Measurements from ENCODE around the gene ZNF655. TPM values are rescaled to one million over a fixed set of nuclear protein-coding genes. Genes with fewer than 3 reads are reported as not detected.
A peak's percentile ranks its signal among the peaks of the same experiment; 100 is the strongest.

ZNF655 gene, protein sequence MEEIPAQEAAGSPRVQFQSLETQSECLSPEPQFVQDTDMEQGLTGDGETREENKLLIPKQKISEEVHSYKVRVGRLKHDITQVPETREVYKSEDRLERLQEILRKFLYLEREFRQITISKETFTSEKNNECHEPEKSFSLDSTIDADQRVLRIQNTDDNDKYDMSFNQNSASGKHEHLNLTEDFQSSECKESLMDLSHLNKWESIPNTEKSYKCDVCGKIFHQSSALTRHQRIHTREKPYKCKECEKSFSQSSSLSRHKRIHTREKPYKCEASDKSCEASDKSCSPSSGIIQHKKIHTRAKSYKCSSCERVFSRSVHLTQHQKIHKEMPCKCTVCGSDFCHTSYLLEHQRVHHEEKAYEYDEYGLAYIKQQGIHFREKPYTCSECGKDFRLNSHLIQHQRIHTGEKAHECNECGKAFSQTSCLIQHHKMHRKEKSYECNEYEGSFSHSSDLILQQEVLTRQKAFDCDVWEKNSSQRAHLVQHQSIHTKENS
- 10 to 100 TPM; 51.1 to 52.0 TPM for total RNA-seq

DNA sequence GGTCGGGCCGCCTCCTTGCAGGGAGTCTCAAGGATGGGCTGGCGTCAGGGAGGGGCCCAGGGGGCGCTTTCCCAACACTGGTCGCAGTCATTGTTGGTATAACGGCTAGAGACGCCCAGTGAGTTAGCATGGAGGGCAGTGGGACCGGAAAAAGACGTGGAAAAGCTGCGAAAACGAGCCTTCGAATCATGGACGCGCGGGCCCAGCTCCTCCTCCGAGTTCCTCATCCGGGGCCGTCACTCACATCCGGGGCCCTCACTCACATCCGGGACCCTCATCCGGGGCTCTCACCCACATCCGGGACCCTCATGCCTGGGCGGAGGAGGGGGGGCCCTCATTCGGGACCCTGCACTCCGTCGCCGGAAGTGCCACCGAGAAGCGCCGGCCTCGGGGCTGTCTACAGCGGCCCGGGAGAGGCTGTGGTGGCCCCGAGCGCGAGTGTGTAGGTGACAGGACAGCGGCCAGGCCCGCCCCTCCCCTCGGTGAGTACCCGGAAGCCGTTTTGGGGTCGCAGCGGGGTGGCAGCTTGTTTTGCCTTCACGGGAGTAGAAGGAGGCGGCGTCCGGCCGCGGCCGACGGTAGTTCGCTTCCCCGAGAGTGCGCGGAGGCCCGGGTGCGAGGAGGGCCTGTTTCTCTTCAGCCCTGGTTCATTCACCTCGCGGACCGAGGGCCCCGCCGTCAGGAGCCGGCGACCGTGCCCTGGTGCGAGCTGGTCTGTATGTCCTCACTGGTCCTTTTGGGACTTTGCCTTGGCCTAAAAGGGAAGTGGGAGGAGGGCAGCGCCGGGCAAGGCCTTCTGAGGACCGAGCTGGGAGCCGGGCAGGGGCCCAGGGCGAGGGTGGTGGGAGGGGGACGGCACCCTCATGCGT lies at the start of gene ZNF655:
TSS of gene ZNF655 (plus strand) at position 337 of the 869 bp plus-strand sequence. CDS start 1,918 bp downstream, outside the sequence.
- ATAC-seq (peak; percentile 75), DNase-seq (peak; percentile 90)
- Mint-ChIP-seq H3K27me3 (no peaks in the 10 kb centered on the region), H3K4me1 (peaks cover 49% of the 10 kb centered on the region), H3K9me3 (ENCODE audit: low read depth) (no peaks in the 10 kb centered on the region), H3K36me3 (ENCODE audit: low read depth) (peaks cover 52% of the 10 kb centered on the region), H3K4me3 (peak within 1 kb of the TSS; percentile 94), H3K27ac (peak within 1 kb of the TSS; percentile 96)
- intact Hi-C loops (cut with DNase I, micrococcal nuclease), result loop anchor here (1.0 to 5.0 kb wide), 10 partner anchors 54 to 524 kb away; partner anchors contain the start of genes ZNF789 (in 2 of the 2), ZSCAN25 (in 2 of the 2), ARPC1A (in 1 of the 2) and ARPC1B (in 1 of the 2)
- POLR2A ChIA-PET, result interaction anchor here (0.6 to 1.9 kb wide), 8 partner anchors 54 to 369 kb away, joined by 3 to 10 read pairs (median 4); partner anchors contain the start of genes BUD31, PDAP1, TRIM4 and ZKSCAN5
- CTCF ChIA-PET, result interaction anchor here (0.6 to 1.6 kb wide), 4 partner anchors 18 to 356 kb away, joined by 3 to 6 read pairs (median 3); partner anchors contain the start of gene ZKSCAN5

DNA sequence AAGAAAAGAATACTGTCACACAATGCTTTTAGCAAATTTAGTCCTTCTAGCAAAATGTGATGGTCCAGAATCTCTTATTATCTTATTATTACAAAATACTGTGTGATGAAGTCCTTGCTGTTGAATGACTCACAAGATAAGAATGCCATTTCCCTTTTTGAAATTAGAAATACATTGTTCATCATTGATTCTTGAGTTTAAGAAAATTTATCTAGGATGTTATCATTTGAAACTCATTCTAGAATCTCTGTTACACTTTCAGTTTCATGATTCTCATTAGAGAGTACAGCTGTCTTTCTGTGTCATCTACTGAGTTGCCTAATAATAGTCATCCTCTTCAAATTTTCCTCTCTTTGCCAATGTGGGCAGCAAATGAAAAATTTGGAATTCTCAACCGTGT lies 44.4 kb upstream of the ZNF655 start:
- ChIA-PET CTCF (interaction anchor here (0.7 to 1.0 kb wide), 3 partner anchors 90 to 1473 kb away, joined by 3 to 4 read pairs (median 3); no protein-coding TSS in a partner anchor), POLR2A (no interaction called here)
- no peaks in the 10 kb centered on the region for H3K9me3 Mint-ChIP-seq (ENCODE audit: low read depth)
- no peaks in the 10 kb centered on the region for H3K27me3 Mint-ChIP-seq
- no peak for ATAC-seq
- H3K4me1 Mint-ChIP-seq, result peaks cover 5% of the 10 kb centered on the region
- no peak for DNase-seq
- intact Hi-C loops (cut with DNase I, micrococcal nuclease), result no loop called here
- peaks cover 26% of the 10 kb centered on the region for H3K36me3 Mint-ChIP-seq (ENCODE audit: low read depth)
- no peak overlapping the region for H3K4me3 Mint-ChIP-seq
- H3K27ac Mint-ChIP-seq, result no peak overlapping the region

DNA sequence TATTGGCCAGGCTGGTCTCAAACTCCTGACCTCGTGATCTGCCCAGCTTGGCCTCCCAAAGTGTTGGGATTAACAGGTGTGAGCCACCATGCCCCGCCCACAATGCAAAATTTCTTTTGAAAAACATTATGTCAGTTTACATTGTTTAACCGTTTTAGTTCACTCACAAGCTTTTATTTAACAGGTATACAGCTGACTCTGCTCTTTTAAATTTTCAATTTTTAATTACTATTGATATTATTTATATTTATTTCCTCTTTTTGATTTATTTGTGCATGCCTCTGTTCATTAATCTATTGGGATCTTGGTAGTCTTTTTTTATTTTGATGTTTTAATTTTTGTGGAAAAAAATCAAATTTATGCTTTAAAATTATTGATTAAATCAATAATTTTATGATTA lies 37.0 kb upstream of the ZNF655 start:
- ATAC-seq (no peak), DNase-seq (no peak)
- Mint-ChIP-seq H3K9me3 (ENCODE audit: low read depth) (no peaks in the 10 kb centered on the region), H3K27me3 (no peaks in the 10 kb centered on the region), H3K36me3 (ENCODE audit: low read depth) (peaks cover 20% of the 10 kb centered on the region), H3K27ac (no peak overlapping the region), H3K4me1 (no peaks in the 10 kb centered on the region), H3K4me3 (no peak overlapping the region)
- POLR2A ChIA-PET, result interaction anchor here (0.6 kb wide), 1 partner anchor 15 kb away, joined by 4 read pairs; no protein-coding TSS in a partner anchor
- CTCF ChIA-PET, result interaction anchor here (0.8 kb wide), 1 partner anchor 17 kb away, joined by 6 read pairs; the partner anchor contains the start of gene ZKSCAN5
- intact Hi-C loops (cut with DNase I, micrococcal nuclease), result no loop called here

DNA sequence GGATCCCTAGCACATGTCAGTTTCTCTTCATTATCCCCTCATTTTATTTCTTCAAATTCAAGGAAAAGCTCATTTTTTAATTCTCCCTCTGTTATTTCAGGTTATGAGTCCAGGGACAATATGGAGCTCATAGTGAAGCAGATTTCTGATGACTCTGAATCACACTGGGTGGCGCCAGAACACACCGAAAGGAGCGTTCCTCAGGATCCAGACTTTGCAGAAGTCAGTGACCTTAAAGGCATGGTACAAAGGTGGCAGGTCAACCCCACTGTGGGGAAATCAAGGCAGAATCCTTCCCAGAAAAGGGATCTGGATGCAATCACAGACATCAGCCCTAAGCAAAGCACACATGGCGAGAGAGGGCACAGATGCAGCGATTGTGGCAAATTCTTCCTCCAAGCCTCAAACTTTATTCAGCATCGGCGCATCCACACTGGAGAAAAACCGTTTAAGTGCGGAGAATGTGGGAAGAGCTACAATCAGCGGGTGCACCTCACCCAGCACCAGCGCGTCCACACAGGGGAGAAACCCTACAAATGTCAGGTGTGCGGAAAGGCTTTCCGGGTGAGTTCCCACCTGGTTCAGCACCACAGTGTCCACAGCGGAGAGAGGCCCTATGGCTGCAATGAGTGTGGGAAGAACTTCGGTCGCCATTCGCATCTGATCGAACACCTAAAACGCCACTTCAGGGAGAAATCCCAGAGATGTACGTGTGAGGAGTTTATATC lies 32.6 kb upstream of the ZNF655 start:
- no peaks in the 10 kb centered on the region for H3K27me3 Mint-ChIP-seq
- DNase-seq (peak; percentile 59), ATAC-seq (peak; percentile 64)
- H3K4me1 Mint-ChIP-seq, result no peaks in the 10 kb centered on the region
- POLR2A ChIA-PET, result no interaction called here
- no peak overlapping the region for H3K4me3 Mint-ChIP-seq
- intact Hi-C loops (cut with DNase I, micrococcal nuclease), result loop anchor here in 1 of 2 experiments (2.0 kb wide), 1 partner anchor 311 kb away; no protein-coding TSS in a partner anchor
- no peak overlapping the region for H3K27ac Mint-ChIP-seq
- CTCF ChIA-PET, result interaction anchor here (0.6 to 1.5 kb wide), 11 partner anchors 12 to 464 kb away, joined by 3 to 6 read pairs (median 3); no protein-coding TSS in a partner anchor
- H3K9me3 Mint-ChIP-seq (ENCODE audit: low read depth), result peaks cover 8% of the 10 kb centered on the region
- H3K36me3 Mint-ChIP-seq (ENCODE audit: low read depth), result peaks cover 47% of the 10 kb centered on the region

DNA sequence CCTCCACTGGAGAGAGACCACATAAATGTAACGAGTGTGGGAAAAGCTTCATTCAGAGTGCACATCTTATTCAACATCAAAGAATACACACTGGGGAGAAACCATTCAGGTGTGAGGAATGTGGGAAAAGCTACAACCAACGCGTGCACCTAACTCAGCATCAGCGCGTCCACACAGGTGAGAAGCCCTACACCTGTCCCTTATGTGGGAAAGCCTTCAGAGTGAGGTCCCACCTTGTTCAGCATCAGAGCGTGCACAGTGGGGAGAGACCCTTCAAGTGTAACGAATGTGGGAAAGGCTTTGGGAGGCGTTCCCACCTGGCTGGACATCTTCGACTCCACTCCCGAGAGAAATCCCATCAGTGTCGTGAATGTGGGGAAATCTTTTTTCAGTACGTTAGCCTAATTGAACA lies 27.1 kb upstream of the ZNF655 start:
- no peak for ATAC-seq
- intact Hi-C loops (cut with DNase I, micrococcal nuclease), result no loop called here
- Mint-ChIP-seq H3K36me3 (ENCODE audit: low read depth) (peaks cover 69% of the 10 kb centered on the region), H3K9me3 (ENCODE audit: low read depth) (peaks cover 36% of the 10 kb centered on the region), H3K27ac (no peak overlapping the region), H3K4me3 (no peak overlapping the region), H3K4me1 (no peaks in the 10 kb centered on the region), H3K27me3 (no peaks in the 10 kb centered on the region)
- POLR2A ChIA-PET, result interaction anchor here (1.0 kb wide), 1 partner anchor 9 kb away, joined by 3 read pairs; no protein-coding TSS in a partner anchor
- CTCF ChIA-PET, result no interaction called here
- no peak for DNase-seq

DNA sequence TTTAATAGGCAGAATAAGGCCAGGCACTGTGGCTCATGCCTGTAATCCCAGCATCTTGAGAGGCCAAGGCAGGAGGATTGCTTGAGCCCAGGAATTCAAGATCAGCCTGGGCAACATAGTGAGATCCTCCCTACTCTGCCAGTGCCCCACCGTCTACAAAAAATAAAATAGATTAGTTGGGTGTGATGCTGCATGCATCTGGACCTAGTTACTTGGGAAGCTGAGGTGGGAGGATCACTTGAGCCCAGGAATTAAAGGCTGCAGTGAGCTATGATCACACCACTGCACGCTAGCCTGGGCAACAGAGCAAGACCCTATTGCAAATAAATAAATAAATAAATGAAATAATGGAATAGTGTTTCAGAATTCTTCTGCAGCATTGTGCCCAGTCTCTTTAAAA lies 22.8 kb upstream of the ZNF655 start:
- no peak overlapping the region for H3K27ac Mint-ChIP-seq
- H3K4me3 Mint-ChIP-seq, result no peak overlapping the region
- no peaks in the 10 kb centered on the region for H3K27me3 Mint-ChIP-seq
- H3K9me3 Mint-ChIP-seq (ENCODE audit: low read depth), result peaks cover 34% of the 10 kb centered on the region
- CTCF ChIA-PET, result interaction anchor here (0.5 to 0.6 kb wide), 2 partner anchors 50 to 675 kb away, joined by 3 read pairs; no protein-coding TSS in a partner anchor
- no peak for ATAC-seq
- intact Hi-C loops (cut with DNase I, micrococcal nuclease), result no loop called here
- H3K4me1 Mint-ChIP-seq, result no peaks in the 10 kb centered on the region
- POLR2A ChIA-PET, result no interaction called here
- peaks cover 36% of the 10 kb centered on the region for H3K36me3 Mint-ChIP-seq (ENCODE audit: low read depth)
- no peak for DNase-seq

DNA sequence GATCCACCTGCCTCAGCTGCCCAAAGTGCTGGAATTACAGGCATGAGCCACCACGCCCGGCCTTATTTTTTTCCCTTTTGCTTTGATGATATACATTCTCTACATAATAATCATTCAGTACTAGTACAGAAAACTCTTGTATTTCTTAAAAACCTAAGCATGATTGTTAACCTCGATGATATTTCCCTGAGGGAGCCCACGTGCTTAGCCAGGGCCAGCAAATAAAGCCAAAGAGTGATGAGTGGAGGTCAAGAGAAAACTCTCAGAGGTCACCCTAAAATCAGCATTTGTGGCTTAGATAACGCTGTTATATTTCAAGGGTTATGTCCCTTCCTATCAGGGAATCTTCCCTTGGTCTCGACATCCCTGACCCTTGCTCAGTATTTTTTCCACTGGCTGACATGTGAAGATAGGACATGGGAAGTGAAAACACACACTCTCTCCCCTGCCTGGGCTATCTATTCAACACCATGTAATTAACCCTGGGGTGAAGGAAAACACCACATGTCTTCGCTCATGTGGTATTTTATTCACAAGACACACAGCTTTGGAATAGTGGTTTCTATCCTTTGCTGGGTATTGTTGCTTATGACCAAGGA lies 19.1 kb upstream of the ZNF655 start:
- H3K9me3 Mint-ChIP-seq (ENCODE audit: low read depth), result peaks cover 12% of the 10 kb centered on the region
- POLR2A ChIA-PET, result no interaction called here
- no peak overlapping the region for H3K4me3 Mint-ChIP-seq
- no peak for DNase-seq
- peaks cover 15% of the 10 kb centered on the region for H3K36me3 Mint-ChIP-seq (ENCODE audit: low read depth)
- H3K27ac Mint-ChIP-seq, result no peak overlapping the region
- intact Hi-C loops (cut with DNase I, micrococcal nuclease), result no loop called here
- H3K27me3 Mint-ChIP-seq, result no peaks in the 10 kb centered on the region
- H3K4me1 Mint-ChIP-seq, result no peaks in the 10 kb centered on the region
- ATAC-seq, result no peak
- CTCF ChIA-PET, result interaction anchor here (0.6 kb wide), 1 partner anchor 809 kb away, joined by 5 read pairs; no protein-coding TSS in a partner anchor

DNA sequence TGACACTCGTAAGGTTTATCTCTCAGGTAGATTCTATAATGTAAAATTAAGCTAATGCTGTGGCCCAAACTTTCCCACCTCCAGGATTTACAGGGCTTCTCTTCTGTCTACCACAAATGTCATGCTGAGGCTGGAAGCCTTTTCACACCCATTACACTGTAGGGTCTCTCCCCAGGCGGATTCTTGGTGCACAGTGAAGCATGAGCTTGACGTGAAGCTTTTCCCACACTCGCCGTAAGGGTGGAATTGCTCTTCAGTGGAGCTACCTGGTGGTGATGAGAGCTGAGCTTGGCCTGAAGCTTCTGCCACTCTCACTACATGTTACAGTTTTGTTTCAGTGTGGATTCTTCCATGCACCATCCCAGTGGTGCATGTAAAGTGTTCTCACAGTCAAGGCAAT lies 17.9 kb upstream of the ZNF655 start:
- DNase-seq (no peak), ATAC-seq (no peak)
- ChIA-PET CTCF (interaction anchor here (1.1 kb wide), 1 partner anchor 25 kb away, joined by 3 read pairs; no protein-coding TSS in a partner anchor), POLR2A (interaction anchor here (0.6 to 0.8 kb wide), 2 partner anchors 9 to 531 kb away, joined by 3 read pairs; no protein-coding TSS in a partner anchor)
- no peak overlapping the region for H3K27ac Mint-ChIP-seq
- H3K27me3 Mint-ChIP-seq, result no peaks in the 10 kb centered on the region
- H3K4me3 Mint-ChIP-seq, result no peak overlapping the region
- no peaks in the 10 kb centered on the region for H3K4me1 Mint-ChIP-seq
- H3K36me3 Mint-ChIP-seq (ENCODE audit: low read depth), result peaks cover 14% of the 10 kb centered on the region
- intact Hi-C loops (cut with DNase I, micrococcal nuclease), result no loop called here
- H3K9me3 Mint-ChIP-seq (ENCODE audit: low read depth), result peaks cover 12% of the 10 kb centered on the region

DNA sequence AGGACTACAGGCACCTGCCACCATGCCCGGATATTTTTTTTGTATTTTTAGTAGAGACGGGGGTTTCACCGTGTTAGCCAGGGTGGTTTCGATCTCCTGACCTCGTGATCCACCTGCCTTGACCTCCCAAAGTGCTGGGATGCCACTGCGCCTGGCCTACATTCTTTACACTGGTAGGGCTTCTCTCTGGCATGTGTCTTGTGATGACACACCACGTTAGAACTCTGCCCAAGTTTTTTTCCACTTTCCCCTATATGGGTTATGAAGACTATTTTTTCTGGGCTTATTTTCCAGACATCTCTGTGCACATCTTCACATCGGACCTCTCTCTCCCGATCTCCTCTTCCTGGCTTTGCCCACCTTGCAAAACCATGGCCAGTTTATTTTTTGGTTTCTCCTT lies 17.2 kb upstream of the ZNF655 start:
- DNase-seq (no peak), ATAC-seq (no peak)
- H3K27me3 Mint-ChIP-seq, result no peaks in the 10 kb centered on the region
- no peak overlapping the region for H3K27ac Mint-ChIP-seq
- intact Hi-C loops (cut with DNase I, micrococcal nuclease), result no loop called here
- ChIA-PET POLR2A (interaction anchor here (0.6 kb wide), 1 partner anchor 530 kb away, joined by 3 read pairs; no protein-coding TSS in a partner anchor), CTCF (interaction anchor here (1.1 kb wide), 1 partner anchor 26 kb away, joined by 3 read pairs; no protein-coding TSS in a partner anchor)
- peaks cover 14% of the 10 kb centered on the region for H3K36me3 Mint-ChIP-seq (ENCODE audit: low read depth)
- H3K4me3 Mint-ChIP-seq, result no peak overlapping the region
- H3K9me3 Mint-ChIP-seq (ENCODE audit: low read depth), result peaks cover 12% of the 10 kb centered on the region
- H3K4me1 Mint-ChIP-seq, result no peaks in the 10 kb centered on the region

DNA sequence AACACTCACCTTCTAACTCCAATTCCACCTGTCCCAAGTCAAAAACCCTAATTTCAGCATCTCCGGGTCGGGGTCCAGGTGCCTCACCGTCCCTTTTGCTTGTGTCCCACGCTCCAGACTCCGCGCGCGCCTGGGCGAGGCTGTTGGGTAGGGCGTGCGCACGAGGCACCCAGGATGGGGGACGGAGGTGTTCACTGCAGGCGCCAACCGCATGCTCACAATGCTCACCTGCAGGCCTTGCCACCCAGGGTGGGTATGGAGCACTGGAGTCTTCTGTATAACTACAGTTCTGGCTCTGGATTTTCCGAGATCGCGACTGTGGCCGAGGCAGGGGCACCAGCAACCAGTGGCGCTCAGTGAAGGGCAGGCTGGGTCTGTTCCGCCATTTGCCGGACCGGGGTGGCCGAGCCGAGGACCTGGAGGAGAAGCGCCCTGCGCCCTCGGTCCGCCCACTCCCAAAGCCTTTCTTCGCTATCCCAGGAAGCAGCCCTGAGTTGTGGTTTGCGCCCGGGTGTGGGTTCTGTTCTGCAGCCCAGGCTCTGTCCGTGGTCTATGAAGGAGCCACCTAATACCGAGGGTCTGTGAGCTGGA lies 15.3 kb upstream of the ZNF655 start:
- no peak overlapping the region for H3K4me3 Mint-ChIP-seq
- ChIA-PET POLR2A (no interaction called here), CTCF (interaction anchor here (1.1 kb wide), 1 partner anchor 28 kb away, joined by 4 read pairs; no protein-coding TSS in a partner anchor)
- peaks cover 23% of the 10 kb centered on the region for H3K36me3 Mint-ChIP-seq (ENCODE audit: low read depth)
- H3K27ac Mint-ChIP-seq, result no peak overlapping the region
- ATAC-seq (no peak), DNase-seq (no peak)
- H3K9me3 Mint-ChIP-seq (ENCODE audit: low read depth), result peaks cover 17% of the 10 kb centered on the region
- no peaks in the 10 kb centered on the region for H3K4me1 Mint-ChIP-seq
- no peaks in the 10 kb centered on the region for H3K27me3 Mint-ChIP-seq
- intact Hi-C loops (cut with DNase I, micrococcal nuclease), result no loop called here

Measured in activated CD4-positive, alpha-beta T cell treated with anti-CD3 and anti-CD28 coated beads for 36 hours (primary cell).